Urothelium cell line (cell line): Measurements from ENCODE around the gene IL6R.

Experiments
- DNase-seq: peaks from one replicate; pipeline ENCODE4 v3.0.0; 2011; ENCODE audit warnings: low spot score, mixed read lengths
- FAIRE-seq: peaks from 2 replicates; lab custom pipeline; 2011; peaks lifted over from hg19 to GRCh38; lab: Jason Lieb, UNC

Gene IL6R

DNA sequence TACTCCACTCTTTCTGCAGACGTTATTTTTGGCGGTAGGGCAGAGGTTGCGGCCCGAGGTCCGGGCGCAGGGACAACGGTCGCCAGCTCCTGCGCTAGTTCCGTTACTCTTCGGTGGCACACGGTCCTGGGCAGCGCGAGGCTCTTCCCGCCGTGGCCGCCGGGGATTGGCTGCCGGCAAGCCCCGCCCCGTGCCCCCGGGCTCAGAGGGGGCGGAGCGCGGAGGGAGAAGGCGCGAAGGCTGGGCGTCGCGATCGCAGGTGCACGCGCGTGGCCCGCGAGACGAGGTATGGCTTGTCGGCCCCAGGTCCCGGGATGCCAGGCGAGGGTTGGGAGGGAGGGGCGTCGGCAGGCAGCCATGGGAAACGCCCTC lies 97.6 kb downstream of the IL6R start:
- DNase-seq = no peak
- FAIRE-seq = no peak

DNA sequence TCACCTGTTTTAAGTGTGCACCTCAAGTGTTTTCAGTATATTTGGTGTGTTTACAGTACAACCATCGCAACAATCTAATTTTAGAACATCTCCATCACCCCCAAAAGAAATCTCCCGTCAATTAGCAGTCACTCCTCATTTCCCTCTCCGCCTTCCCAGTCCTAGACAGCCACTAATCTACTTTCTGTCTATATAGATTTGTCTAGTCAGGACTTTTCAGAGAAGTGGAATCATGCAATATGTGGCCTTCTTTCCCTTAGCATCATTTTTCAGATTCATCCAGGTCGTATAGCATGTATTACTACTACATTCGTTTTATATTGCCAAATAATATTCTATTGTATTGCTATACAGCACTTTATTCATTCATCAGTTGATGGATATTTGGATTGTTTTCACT lies 98.8 kb downstream of the IL6R start:
- FAIRE-seq (no peak), DNase-seq (no peak)

DNA sequence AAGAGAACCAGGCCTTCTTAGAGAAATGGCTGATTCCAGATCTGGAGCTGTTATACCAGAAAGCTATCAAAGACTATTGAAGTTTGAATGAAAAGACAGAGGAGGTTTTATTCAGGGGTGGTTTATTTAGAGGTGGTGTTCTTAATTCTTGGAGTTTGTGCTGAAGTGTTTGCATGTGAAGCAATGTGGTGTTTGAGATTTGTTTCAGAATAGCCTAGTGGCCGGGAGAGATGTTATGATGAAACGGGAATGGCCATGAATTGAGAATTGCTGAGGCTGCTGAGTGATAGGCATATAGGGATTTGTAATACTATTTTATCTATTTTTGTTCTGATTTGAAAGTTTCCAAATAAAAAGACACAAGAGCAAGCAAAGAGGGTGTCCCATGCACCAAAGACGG lies 107.6 kb downstream of the IL6R start:
- FAIRE-seq (no peak), DNase-seq (no peak)

DNA sequence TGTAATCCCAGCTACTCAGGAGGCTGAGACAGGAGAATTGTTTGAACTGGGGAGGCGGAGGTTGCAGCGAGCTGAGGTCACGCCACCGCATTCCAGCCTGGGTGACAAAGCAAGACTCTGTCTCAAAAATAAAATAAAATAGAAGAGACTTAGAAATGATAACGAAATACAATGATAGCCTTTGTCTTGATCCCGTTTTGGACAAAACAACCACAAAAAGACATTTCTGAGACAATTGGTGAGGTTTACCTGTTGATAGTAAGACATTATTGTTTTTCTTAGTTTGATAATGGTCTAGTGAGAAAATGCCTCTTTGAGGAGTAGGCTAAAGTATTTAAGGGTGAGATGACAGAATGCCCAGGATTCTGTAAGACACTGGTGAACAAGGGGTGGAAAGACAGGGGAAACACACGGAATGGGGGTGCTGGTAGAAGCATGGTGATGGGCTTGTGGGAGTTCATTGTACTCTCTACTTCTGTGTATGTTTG lies 109.0 kb downstream of the IL6R start:
- no peak for FAIRE-seq
- DNase-seq = no peak

DNA sequence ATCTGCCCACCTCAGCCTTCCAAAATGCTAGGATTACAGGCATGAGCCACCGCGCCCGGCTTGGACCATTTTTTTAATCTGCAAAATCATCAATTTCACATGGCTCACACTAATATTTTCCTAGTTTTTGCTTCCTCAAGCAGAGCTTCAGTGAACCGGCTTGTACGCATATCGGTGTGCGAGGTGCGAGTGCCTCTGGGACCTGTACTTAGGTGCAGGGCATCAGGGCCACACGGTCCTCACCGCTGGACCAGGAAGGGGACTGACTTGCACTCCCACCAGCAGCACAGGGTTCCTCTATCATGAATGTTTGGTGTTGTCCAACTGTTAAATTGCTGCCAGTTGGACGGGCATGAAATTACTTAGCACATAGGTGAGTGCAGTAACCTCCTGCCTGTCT lies 112.5 kb downstream of the IL6R start:
- FAIRE-seq (no peak), DNase-seq (no peak)
